ENCODE results near the gene ARHGEF10L. TPM values are rescaled to one million over a fixed set of nuclear protein-coding genes. Genes with fewer than 3 reads are reported as not detected.
A peak's percentile ranks its signal among the peaks of the same experiment; 100 is the strongest.

The ARHGEF10L gene
- total and polyA plus RNA-seq, 4 experiments from 2014 or later = 0.47 to 0.78 TPM; not detected in 2

DNA sequence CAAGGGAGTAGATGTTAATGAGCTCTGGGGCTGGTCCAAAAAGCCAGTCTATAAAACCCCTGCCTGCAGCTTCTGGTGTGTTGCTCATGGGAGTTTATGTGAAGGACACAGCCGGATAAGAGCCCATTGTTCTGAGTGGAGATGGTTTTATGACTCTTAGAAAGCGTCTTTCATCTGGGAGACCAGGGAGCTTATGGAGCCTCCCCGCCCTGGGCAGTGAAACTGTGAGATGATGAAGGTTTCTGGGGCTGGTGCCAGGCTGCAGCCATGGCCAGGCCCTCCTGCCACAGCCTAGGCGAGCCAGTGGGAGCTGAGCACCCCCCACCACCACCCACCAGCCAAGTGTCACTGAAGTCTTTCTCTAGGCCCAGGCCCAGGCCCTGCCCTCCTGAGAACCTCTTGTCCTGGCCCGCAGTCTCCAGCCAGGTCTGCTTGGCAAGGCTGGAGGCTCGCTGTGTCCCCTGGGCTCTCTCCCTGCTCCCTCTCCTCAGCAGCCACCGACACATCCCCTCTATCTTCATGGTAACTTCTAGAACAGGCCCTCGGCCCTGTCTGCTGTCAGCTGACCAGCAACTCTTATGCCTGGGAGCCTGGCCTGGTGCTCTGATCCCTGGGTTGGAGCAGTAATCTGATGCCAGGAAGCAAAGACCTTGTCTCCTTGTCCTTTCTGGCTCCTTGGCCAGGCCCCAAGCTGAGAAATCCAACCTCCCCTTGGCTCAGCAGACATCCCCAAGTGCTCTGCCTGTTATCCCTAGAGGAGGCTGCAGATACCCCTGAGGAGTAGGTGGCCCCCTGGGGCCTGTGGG is 7.6 kb upstream of the ARHGEF10L start:
- POLR2A ChIA-PET (ENCODE audit: partially characterized antibody) = no interaction called here
- no peak overlapping the region for H3K27ac Mint-ChIP-seq
- CTCF ChIA-PET (ENCODE audit: partially characterized antibody) = no interaction called here
- H3K36me3 ChIP-seq (ENCODE audit: insufficient read depth, low read length) = no peaks in the 10 kb centered on the region
- no peak for DNase-seq
- H3K36me3 Mint-ChIP-seq = no peaks in the 10 kb centered on the region
- no peaks in the 10 kb centered on the region for H3K27me3 ChIP-seq (ENCODE audit: insufficient read depth, low read length)
- peaks cover 21% of the 10 kb centered on the region in 2 donors for H3K27me3 Mint-ChIP-seq
- no peaks in the 10 kb centered on the region for H3K4me1 Mint-ChIP-seq
- H3K9me3 Mint-ChIP-seq = no peaks in the 10 kb centered on the region
- H3K9me3 ChIP-seq (ENCODE audit: control insufficient read depth in 1 of 2, low read length in 2 of 2) = no peaks in the 10 kb centered on the region
- intact Hi-C loops (cut with micrococcal nuclease) = no loop called here
- H3K27ac ChIP-seq (ENCODE audit: low read depth, low read length) = no peak overlapping the region
- H3K4me3 Mint-ChIP-seq = no peak overlapping the region
- no peaks in the 10 kb centered on the region for H3K4me1 ChIP-seq (ENCODE audit: insufficient read depth, low read length)
- H3K4me3 ChIP-seq (ENCODE audit: low read length in 2 of 2) = no peak overlapping the region

DNA sequence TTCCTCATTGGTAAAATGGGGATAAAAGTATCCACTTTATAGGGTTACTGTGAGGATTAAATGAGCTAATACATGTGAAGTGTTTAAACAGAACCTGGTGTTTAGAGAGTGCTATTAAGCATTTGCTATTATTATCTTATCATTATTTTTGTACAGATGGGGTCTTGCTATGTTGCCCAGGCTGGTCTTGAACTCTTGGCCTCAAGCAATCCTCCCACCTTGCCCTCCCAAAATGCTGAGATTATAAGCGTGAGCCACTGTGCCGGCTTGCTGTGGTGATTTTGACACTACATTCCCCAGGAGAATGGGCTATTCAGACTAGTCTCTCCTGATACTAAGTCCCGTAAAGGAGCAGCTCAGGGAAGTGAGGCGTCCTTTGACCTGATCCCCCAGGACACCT is 6.3 kb upstream of the ARHGEF10L start:
- intact Hi-C loops (cut with micrococcal nuclease) = no loop called here
- Mint-ChIP-seq H3K36me3 (no peaks in the 10 kb centered on the region), H3K4me1 (no peaks in the 10 kb centered on the region), H3K4me3 (no peak overlapping the region), H3K27ac (no peak overlapping the region), H3K27me3 (peaks cover 26 to 29% of the 10 kb centered on the region in 2 donors), H3K9me3 (no peaks in the 10 kb centered on the region)
- no peak for DNase-seq
- H3K27ac ChIP-seq (ENCODE audit: low read depth, low read length) = no peak overlapping the region
- H3K9me3 ChIP-seq (ENCODE audit: control insufficient read depth in 1 of 2, low read length in 2 of 2) = no peaks in the 10 kb centered on the region
- H3K4me1 ChIP-seq (ENCODE audit: insufficient read depth, low read length) = no peaks in the 10 kb centered on the region
- peaks cover 2% of the 10 kb centered on the region for H3K27me3 ChIP-seq (ENCODE audit: insufficient read depth, low read length)
- ChIA-PET CTCF (ENCODE audit: partially characterized antibody) (no interaction called here), POLR2A (ENCODE audit: partially characterized antibody) (no interaction called here)
- H3K4me3 ChIP-seq (ENCODE audit: low read length in 2 of 2) = no peak overlapping the region
- no peaks in the 10 kb centered on the region for H3K36me3 ChIP-seq (ENCODE audit: insufficient read depth, low read length)

DNA sequence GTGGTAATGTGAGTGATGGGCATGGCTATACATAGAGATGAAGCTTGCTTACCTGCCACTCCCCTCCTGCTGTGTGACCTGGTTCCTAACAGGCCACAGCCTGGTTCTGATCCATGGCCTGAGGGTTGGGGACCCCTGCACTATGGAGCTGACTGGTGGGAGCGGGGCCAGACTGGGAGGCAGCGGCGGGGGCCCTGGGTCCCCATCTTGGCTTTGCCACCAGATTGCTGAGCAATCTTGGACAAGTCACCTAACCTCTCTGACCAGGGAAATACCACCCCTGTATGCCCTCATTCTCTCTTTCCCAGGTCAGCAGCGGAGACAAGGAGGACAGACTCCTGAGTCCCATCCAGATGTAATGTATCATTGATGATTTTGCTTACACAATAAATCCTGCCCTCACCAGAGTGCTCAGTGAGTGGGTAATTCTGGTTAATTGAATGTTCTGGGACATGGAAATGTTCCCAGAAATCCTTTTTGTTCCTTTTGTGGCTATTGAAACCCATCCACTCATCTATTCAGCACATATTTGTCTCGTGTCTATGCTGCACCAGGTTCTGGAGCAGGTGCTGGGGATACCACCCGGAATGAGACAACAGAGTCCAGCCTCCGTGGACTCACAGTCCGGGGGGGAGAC is 4.1 kb upstream of the ARHGEF10L start:
- Mint-ChIP-seq H3K36me3 (no peaks in the 10 kb centered on the region), H3K4me3 (no peak overlapping the region), H3K9me3 (no peaks in the 10 kb centered on the region), H3K4me1 (peaks cover 0 to 1% (median 0%) of the 10 kb centered on the region in 4 donors), H3K27ac (no peak overlapping the region), H3K27me3 (peaks cover 28 to 31% of the 10 kb centered on the region in 2 donors)
- H3K4me1 ChIP-seq (ENCODE audit: insufficient read depth, low read length) = no peaks in the 10 kb centered on the region
- intact Hi-C loops (cut with micrococcal nuclease) = no loop called here
- no peak overlapping the region for H3K4me3 ChIP-seq (ENCODE audit: low read length in 2 of 2)
- POLR2A ChIA-PET (ENCODE audit: partially characterized antibody) = no interaction called here
- H3K27me3 ChIP-seq (ENCODE audit: insufficient read depth, low read length) = peaks cover 5% of the 10 kb centered on the region
- H3K27ac ChIP-seq (ENCODE audit: low read depth, low read length) = no peak overlapping the region
- DNase-seq = no peak
- CTCF ChIA-PET (ENCODE audit: partially characterized antibody) = no interaction called here
- no peaks in the 10 kb centered on the region for H3K9me3 ChIP-seq (ENCODE audit: control insufficient read depth in 1 of 2, low read length in 2 of 2)
- no peaks in the 10 kb centered on the region for H3K36me3 ChIP-seq (ENCODE audit: insufficient read depth, low read length)

DNA sequence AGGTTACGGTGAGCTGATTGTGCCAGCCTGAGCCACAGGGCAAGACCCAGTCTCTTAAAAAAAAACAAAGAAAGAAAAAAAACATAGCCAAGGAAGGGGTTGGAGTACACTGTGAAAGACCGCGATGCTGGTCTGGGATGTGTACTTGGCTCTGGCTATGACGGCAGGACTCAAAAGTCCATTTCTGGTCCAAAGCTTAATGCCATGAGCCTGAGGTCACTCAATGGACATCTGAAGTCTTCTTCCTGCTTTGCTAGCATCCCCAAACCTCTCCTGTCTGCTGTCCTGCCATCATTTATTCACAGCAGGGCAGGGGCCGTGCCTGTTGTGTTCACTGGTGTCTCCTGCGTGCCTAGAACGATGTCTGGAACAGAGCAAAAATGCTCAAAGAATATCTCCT is 1.5 kb upstream of the ARHGEF10L start:
- no peaks in the 10 kb centered on the region for H3K4me1 ChIP-seq (ENCODE audit: insufficient read depth, low read length)

DNA sequence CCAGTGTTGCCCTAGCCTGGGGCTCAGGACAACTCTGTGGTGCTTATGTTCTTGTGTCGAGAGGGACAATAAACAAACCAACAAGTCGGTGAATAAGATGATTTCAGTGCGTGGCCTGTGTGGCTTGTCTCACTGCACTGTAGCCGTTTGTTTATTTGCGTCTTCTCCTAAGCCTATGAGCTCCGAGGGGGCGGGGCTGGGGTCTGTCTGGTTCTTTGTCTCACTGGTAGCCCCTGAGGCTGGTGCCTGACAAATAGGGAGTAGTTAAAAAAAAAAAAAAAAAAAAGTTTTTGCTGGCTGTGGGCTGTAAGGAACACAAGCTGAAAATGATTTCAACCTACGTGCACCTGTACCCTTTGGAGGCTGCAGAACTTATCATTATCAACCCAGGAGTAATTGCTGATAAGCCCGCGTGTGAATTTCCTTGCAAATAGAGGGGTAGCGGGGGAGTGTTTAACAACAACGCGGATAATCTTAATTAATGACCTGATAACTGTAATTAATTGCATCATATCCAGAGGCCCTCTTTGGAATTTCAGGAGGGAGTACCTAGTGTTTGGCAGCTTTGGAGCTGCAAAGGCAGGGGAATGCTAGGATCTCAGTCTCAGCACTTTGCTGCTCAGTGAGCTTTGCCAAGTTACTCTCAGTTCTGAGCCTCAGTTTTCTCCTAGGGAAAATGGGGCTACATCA is 925 bp upstream of the ARHGEF10L start:
- Mint-ChIP-seq H3K27me3 (peaks cover 30 to 39% of the 10 kb centered on the region in 2 donors), H3K9me3 (peaks cover 0 to 3% (median 0%) of the 10 kb centered on the region in 8 donors), H3K4me3 (peak overlapping the region in 3 of 8 donors; percentile 39 to 69 (median 68)), H3K36me3 (no peaks in the 10 kb centered on the region), H3K27ac (no peak overlapping the region), H3K4me1 (peaks cover 0 to 7% (median 1%) of the 10 kb centered on the region in 4 donors)
- Histone ChIP-seq H3K27me3 (ENCODE audit: insufficient read depth, low read length) (peaks cover 13% of the 10 kb centered on the region), H3K36me3 (ENCODE audit: insufficient read depth, low read length) (no peaks in the 10 kb centered on the region), H3K9me3 (ENCODE audit: control insufficient read depth in 1 of 2, low read length in 2 of 2) (no peaks in the 10 kb centered on the region), H3K27ac (ENCODE audit: low read depth, low read length) (no peak overlapping the region), H3K4me1 (ENCODE audit: insufficient read depth, low read length) (no peaks in the 10 kb centered on the region), H3K4me3 (ENCODE audit: low read length in 2 of 2) (no peak overlapping the region)
- CTCF ChIA-PET (ENCODE audit: partially characterized antibody) = no interaction called here
- intact Hi-C loops (cut with micrococcal nuclease) = no loop called here
- POLR2A ChIA-PET (ENCODE audit: partially characterized antibody) = no interaction called here
- DNase-seq = no peak

More for the DNA sequence above, 1.5 kb upstream of the ARHGEF10L start:
- peaks cover 0 to 7% (median 1%) of the 10 kb centered on the region in 4 donors for H3K4me1 Mint-ChIP-seq
- H3K36me3 ChIP-seq (ENCODE audit: insufficient read depth, low read length) = no peaks in the 10 kb centered on the region
- H3K9me3 Mint-ChIP-seq = peaks cover 0 to 3% (median 0%) of the 10 kb centered on the region in 8 donors
- H3K27ac Mint-ChIP-seq = no peak overlapping the region
- H3K9me3 ChIP-seq (ENCODE audit: control insufficient read depth in 1 of 2, low read length in 2 of 2) = no peaks in the 10 kb centered on the region
- no peak overlapping the region for H3K27ac ChIP-seq (ENCODE audit: low read depth, low read length)
- ChIA-PET POLR2A (ENCODE audit: partially characterized antibody) (no interaction called here), CTCF (ENCODE audit: partially characterized antibody) (no interaction called here)
- H3K27me3 ChIP-seq (ENCODE audit: insufficient read depth, low read length) = peaks cover 13% of the 10 kb centered on the region
- DNase-seq = no peak
- intact Hi-C loops (cut with micrococcal nuclease) = no loop called here
- peaks cover 30 to 39% of the 10 kb centered on the region in 2 donors for H3K27me3 Mint-ChIP-seq
- H3K4me3 ChIP-seq (ENCODE audit: low read length in 2 of 2) = no peak overlapping the region
- H3K36me3 Mint-ChIP-seq = no peaks in the 10 kb centered on the region
- H3K4me3 Mint-ChIP-seq = peak overlapping the region in 1 of 8 donors; percentile 35

DNA sequence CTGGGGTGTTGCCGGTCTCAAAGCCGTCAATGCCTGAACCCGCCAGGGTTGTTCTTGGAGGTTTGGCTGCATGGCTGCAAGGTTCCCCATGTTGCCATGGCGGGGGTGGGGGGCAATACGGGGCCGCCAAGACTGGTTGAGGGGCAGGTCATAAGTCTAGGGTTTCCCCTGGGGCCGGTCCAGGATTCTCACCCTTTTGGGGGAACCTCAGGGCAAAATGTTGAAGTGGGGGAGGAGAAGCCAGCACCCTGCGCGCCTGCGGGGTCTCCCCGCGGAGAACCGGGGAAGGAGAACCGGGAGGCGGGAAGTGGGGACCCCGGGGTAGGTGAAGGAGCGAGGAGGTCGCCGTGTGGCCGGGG is 401 bp upstream of the ARHGEF10L start:
- intact Hi-C loops (cut with micrococcal nuclease) = no loop called here
- Histone ChIP-seq H3K9me3 (ENCODE audit: control insufficient read depth in 1 of 2, low read length in 2 of 2) (no peaks in the 10 kb centered on the region), H3K4me3 (ENCODE audit: low read length in 2 of 2) (no peak overlapping the region), H3K27ac (ENCODE audit: low read depth, low read length) (no peak overlapping the region), H3K27me3 (ENCODE audit: insufficient read depth, low read length) (peaks cover 13% of the 10 kb centered on the region), H3K36me3 (ENCODE audit: insufficient read depth, low read length) (no peaks in the 10 kb centered on the region), H3K4me1 (ENCODE audit: insufficient read depth, low read length) (no peaks in the 10 kb centered on the region)
- ChIA-PET CTCF (ENCODE audit: partially characterized antibody) (no interaction called here), POLR2A (ENCODE audit: partially characterized antibody) (no interaction called here)
- DNase-seq = no peak
- Mint-ChIP-seq H3K27ac (no peak overlapping the region), H3K27me3 (peaks cover 30 to 39% of the 10 kb centered on the region in 2 donors), H3K4me3 (peak overlapping the region in 5 of 8 donors; percentile 38 to 70 (median 68)), H3K36me3 (no peaks in the 10 kb centered on the region), H3K9me3 (peaks cover 0 to 3% (median 0%) of the 10 kb centered on the region in 8 donors), H3K4me1 (peaks cover 0 to 7% (median 1%) of the 10 kb centered on the region in 4 donors)

DNA sequence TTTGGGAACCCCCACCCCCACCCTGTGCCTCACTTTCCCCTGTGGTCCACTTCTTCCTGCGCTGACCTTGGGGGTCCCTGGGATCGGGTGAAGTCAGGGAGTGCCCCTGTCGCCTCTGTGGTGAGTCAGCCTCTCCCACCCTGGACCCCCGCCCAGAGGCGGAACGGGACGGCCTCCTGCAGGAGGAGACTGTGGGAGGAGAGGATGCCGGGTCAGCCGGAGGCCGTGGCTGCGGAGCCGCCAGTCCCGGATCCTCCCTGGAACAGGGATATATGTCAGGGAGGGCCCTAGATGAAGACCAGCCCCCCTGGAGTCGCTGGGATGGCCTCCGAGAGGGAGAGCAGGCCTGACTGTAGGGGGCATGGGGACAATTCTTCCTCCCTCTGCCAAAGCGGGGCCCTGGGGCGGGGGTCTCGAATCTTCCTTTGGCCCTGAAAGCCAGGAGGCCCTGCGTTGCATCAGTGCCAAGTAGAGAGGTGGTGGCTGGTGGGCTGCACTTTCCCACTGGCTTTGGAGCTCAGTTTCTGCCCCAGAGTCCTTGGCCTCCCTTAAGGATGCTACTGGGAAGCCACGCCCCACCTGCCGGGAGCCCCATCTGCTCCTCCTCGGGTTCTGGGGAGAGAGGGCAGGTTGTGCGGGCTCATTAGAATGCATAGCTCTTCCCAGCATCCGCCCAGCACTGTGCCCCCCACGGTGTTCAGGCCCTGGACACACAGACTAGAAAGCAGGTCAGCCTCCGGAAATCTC is 930 bp downstream of the ARHGEF10L start:
- Mint-ChIP-seq H3K4me1 (peaks cover 0 to 7% (median 1%) of the 10 kb centered on the region in 4 donors), H3K27me3 (peaks cover 33 to 44% of the 10 kb centered on the region in 2 donors), H3K4me3 (peak overlapping the region in 3 of 8 donors; percentile 9 to 26 (median 13)), H3K9me3 (peaks cover 0 to 3% (median 0%) of the 10 kb centered on the region in 8 donors), H3K27ac (no peak overlapping the region), H3K36me3 (no peaks in the 10 kb centered on the region)
- no peaks in the 10 kb centered on the region for H3K36me3 ChIP-seq (ENCODE audit: insufficient read depth, low read length)
- no peak for DNase-seq
- no peak overlapping the region for H3K27ac ChIP-seq (ENCODE audit: low read depth, low read length)
- intact Hi-C loops (cut with micrococcal nuclease) = no loop called here
- no peaks in the 10 kb centered on the region for H3K9me3 ChIP-seq (ENCODE audit: control insufficient read depth in 1 of 2, low read length in 2 of 2)
- H3K27me3 ChIP-seq (ENCODE audit: insufficient read depth, low read length) = peaks cover 13% of the 10 kb centered on the region
- CTCF ChIA-PET (ENCODE audit: partially characterized antibody) = no interaction called here
- POLR2A ChIA-PET (ENCODE audit: partially characterized antibody) = no interaction called here
- no peak overlapping the region for H3K4me3 ChIP-seq (ENCODE audit: low read length in 2 of 2)
- H3K4me1 ChIP-seq (ENCODE audit: insufficient read depth, low read length) = no peaks in the 10 kb centered on the region

Measured in CD4-positive, alpha-beta memory T cell (primary cell).